GM19099 (cell line): Measurements from ENCODE around the gene PCDHGA1.
"Not testable (repeated sequence)": the region's sequence is repeated elsewhere in the genome, so short reads cannot be mapped to it uniquely, and the experiment has no call there.

Experiments
- POLR2A ChIP-seq: IDR thresholded peaks from 3 replicates; pipeline ENCODE4 v1.6.1; 2011; ENCODE audit warnings: low read depth; ENCODE audit not compliant: insufficient read length; ENCODE audit errors: extremely low read depth

Gene PCDHGA1

GRCh38 chr5:141389153-141390042 lies 59.1 kb downstream of the PCDHGA1 start:
- no peak for TF ChIP-seq POLR2A

GRCh38 chr5:141392429-141393198 lies 62.3 kb downstream of the PCDHGA1 start, which contains the start of gene PCDHGA8:
Gene PCDHGA8 (plus strand): TSS chr5:141392633. CDS start chr5:141392814, 181 bp downstream.
- no peak for TF ChIP-seq POLR2A

DNA sequence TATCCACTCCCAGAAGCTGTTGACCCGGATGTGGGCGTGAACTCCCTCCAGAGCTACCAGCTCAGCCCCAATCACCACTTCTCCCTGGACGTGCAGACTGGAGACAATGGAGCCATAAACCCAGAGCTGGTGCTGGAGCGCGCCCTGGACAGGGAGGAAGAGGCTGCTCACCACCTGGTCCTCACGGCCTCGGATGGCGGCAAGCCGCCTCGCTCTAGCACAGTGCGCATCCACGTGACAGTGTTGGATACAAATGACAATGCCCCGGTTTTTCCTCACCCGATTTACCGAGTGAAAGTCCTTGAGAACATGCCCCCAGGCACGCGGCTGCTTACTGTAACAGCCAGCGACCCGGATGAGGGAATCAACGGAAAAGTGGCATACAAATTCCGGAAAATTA lies 63.0 kb downstream of the PCDHGA1 start:
- no peak for TF ChIP-seq POLR2A

GRCh38 chr5:141397756-141398551 lies 67.6 kb downstream of the PCDHGA1 start, which contains the start of gene PCDHGB5:
Gene PCDHGB5 (plus strand): TSS chr5:141397947. CDS start chr5:141398128, 181 bp downstream.
- not testable (repeated sequence) for TF ChIP-seq POLR2A

DNA sequence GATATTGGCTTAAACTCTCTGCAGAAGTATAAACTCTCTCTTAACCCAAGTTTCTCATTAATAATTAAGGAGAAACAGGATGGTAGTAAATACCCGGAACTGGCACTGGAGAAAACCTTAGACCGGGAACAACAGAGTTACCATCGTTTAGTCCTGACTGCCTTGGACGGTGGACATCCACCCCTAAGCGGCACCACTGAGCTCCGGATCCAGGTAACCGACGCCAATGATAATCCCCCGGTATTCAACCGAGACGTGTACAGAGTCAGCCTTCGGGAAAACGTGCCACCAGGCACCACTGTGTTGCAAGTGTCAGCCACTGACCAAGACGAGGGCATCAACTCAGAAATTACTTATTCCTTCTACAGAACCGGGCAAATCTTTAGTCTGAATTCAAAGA lies 68.3 kb downstream of the PCDHGA1 start:
- TF ChIP-seq POLR2A, result no peak

DNA sequence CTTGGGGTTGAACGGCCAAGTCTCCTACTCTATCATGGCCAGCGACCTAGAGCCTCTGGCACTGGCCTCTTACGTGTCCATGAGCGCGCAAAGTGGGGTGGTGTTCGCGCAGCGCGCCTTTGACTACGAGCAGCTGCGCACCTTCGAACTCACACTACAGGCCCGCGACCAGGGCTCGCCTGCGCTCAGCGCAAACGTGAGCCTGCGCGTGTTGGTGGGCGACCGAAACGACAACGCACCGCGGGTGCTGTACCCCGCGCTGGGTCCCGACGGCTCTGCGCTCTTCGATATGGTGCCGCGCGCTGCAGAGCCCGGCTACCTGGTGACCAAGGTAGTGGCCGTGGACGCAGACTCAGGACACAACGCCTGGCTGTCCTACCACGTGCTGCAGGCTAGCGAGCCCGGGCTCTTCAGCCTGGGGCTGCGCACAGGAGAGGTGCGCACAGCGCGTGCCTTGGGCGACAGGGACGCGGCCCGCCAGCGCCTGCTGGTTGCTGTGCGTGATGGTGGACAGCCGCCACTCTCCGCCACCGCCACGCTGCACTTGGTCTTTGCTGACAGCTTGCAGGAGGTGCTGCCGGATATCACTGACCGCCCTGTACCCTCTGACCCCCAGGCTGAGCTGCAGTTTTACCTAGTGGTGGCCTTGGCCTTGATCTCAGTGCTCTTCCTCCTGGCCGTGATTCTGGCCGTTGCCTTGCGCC lies 69.4 kb downstream of the PCDHGA1 start:
- TF ChIP-seq POLR2A, result no peak

- TF ChIP-seq POLR2A, result no peak
These were observed 72.4 kb downstream of the PCDHGA1 start, which contains the start of gene PCDHGA9 for GRCh38 chr5:141402553-141403243. Gene PCDHGA9 (plus strand): TSS chr5:141402778. CDS start chr5:141402953, 175 bp downstream.

DNA sequence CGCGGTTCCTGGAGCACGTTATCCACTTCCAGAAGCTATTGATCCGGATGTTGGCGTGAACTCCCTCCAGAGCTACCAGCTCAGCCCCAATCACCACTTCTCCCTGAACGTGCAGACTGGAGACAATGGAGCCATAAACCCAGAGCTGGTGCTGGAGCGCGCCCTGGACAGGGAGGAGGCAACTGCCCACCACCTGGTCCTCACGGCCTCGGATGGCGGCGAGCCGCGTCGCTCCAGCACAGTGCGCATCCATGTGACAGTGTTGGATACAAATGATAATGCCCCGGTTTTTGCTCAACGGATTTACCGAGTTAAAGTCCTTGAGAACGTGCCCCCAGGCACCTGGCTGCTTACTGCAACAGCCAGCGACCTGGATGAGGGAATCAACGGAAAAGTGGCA lies 73.1 kb downstream of the PCDHGA1 start:
- TF ChIP-seq POLR2A, result no peak

- not testable (repeated sequence) for TF ChIP-seq POLR2A
These were observed 77.6 kb downstream of the PCDHGA1 start, which contains the start of gene PCDHGB6 for GRCh38 chr5:141407790-141408505. Gene PCDHGB6 (plus strand): TSS chr5:141408021. CDS start chr5:141408203, 182 bp downstream.

- TF ChIP-seq POLR2A, result no peak
These were observed 79.4 kb downstream of the PCDHGA1 start for GRCh38 chr5:141409598-141410306.

DNA sequence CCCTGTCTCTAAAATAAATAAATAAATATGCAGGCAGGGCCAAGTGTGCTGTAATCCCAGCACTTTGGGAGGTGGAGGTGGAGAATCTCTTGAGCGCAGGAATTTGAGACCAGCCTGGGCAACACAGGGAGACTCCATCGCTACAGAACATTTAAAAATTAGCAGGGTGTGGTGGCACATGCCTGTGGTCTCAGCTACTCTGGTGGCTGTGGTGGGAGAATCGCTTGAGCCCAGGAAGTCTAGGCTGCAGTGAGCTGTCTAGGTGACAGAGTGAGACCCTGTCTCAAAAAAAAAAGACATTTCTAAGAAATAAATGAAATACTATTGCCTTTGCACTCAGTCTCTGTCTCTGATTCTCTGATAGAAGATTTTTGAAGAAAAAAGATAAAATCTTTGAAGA lies 81.3 kb downstream of the PCDHGA1 start:
- no peak for TF ChIP-seq POLR2A

GRCh38 chr5:141412854-141413539 lies 82.7 kb downstream of the PCDHGA1 start, which contains the start of gene PCDHGA10:
Gene PCDHGA10 (plus strand): TSS chr5:141412987. CDS start chr5:141413176, 189 bp downstream.
- TF ChIP-seq POLR2A, result no peak
